H1 (cell line): ENCODE results near the gene TXNDC2. TPM values are rescaled to one million over a fixed set of nuclear protein-coding genes. Genes with fewer than 3 reads are reported as not detected.

Experiments
- CTCF ChIA-PET: fragments of 300-600 bp; sonication (Branson Sonifier 250); formaldehyde crosslinking; loops from one replicate; lab custom pipeline; 2021; ENCODE audit not compliant: partially characterized antibody; lab: Charles Lee
- POLR2A ChIA-PET: fragments of 300-600 bp; sonication (Branson Sonifier 250); formaldehyde crosslinking; loops from one replicate; lab custom pipeline; 2021; ENCODE audit warnings: inconsistent platforms; ENCODE audit not compliant: partially characterized antibody; lab: Charles Lee
- DNase-seq, 2 experiments: peaks; one replicate each; pipeline versions ENCODE4 v3.0.0 to v3.0.0-alpha.2; 2010 to 2022; ENCODE audit warnings: low spot score in 2 of 2, low read depth in 1 of 2, mixed read lengths in 1 of 2
- FAIRE-seq: peaks from 2 replicates; lab custom pipeline; 2011; peaks lifted over from hg19 to GRCh38; lab: Jason Lieb, UNC
- H2AFZ ChIP-seq: 2 replicates; pipeline ENCODE4 v1.8.1; 2012; ENCODE audit warnings: low read length, inconsistent platforms
- H2AK5ac ChIP-seq: 2 replicates; pipeline ENCODE4 v1.6.1; 2013; ENCODE audit warnings: low read depth, low read length
- H2BK120ac ChIP-seq: replicated peaks from 2 replicates; pipeline ENCODE3; 2013; ENCODE audit warnings: low read depth, low read length, inconsistent platforms
- H2BK12ac ChIP-seq: 2 replicates; pipeline ENCODE4 v1.6.1; 2013; ENCODE audit warnings: low read depth, low read length
- H2BK15ac ChIP-seq: 2 replicates; pipeline ENCODE4 v1.6.1; 2013; ENCODE audit warnings: low read length
- H2BK20ac ChIP-seq: 2 replicates; pipeline ENCODE4 v1.6.1; 2013; ENCODE audit warnings: low read length
- H2BK5ac ChIP-seq: 2 replicates; pipeline ENCODE4 v1.6.1; 2013; ENCODE audit warnings: low read depth, low read length
- H3K14ac ChIP-seq: 2 replicates; pipeline ENCODE4 v1.6.1; 2013; ENCODE audit warnings: inconsistent platforms; ENCODE audit not compliant: insufficient read length
- H3K18ac ChIP-seq: 2 replicates; pipeline ENCODE4 v1.6.1; 2013; ENCODE audit warnings: low read length; ENCODE audit errors: extremely low read depth
- H3K23ac ChIP-seq: 2 replicates; pipeline ENCODE4 v1.6.1; 2013; ENCODE audit warnings: inconsistent platforms; ENCODE audit not compliant: insufficient read length
- H3K23me2 ChIP-seq: 2 replicates; pipeline ENCODE4 v1.6.1; 2013; ENCODE audit warnings: low read depth, low read length
- H3K27ac ChIP-seq: 2 replicates; pipeline ENCODE4 v1.6.1; 2011; ENCODE audit warnings: low read depth, low read length, inconsistent platforms
- H3K27me3 ChIP-seq, 4 experiments: replicated peaks in 1 of 4; 1 replicate in 1 of 4; 2 replicates in 3 of 4; pipeline versions ENCODE4 v1.6.1 to v1.8.1; 2011 to 2013; ENCODE audit warnings: low read length in 3 of 4, mild to moderate bottlenecking in 3 of 4, inconsistent platforms in 2 of 4, mixed read lengths in 2 of 4, moderate library complexity in 1 of 4; ENCODE audit not compliant: control insufficient read depth in 3 of 4, insufficient read depth in 3 of 4; ENCODE audit errors: extremely low read depth in 1 of 4
- H3K36me3 ChIP-seq, 4 experiments: 2 replicates each; pipeline versions ENCODE4 v1.6.1 to v1.8.1; 2011 to 2013; ENCODE audit warnings: mild to moderate bottlenecking in 4 of 4, low read length in 3 of 4, moderate library complexity in 2 of 4, control low read depth in 1 of 4, inconsistent platforms in 1 of 4; ENCODE audit not compliant: insufficient read depth in 4 of 4, control insufficient read depth in 2 of 4
- H3K4ac ChIP-seq: replicated peaks from 2 replicates; pipeline ENCODE3; 2013; ENCODE audit warnings: low read length, low read depth, mixed read lengths, inconsistent platforms; ENCODE audit not compliant: insufficient read length
- H3K4me1 ChIP-seq, 4 experiments: replicated peaks in 1 of 4; 1 replicate in 1 of 4; 2 replicates in 3 of 4; pipeline versions ENCODE4 v1.6.1 to v1.8.1; 2011 to 2013; ENCODE audit warnings: low read length in 3 of 4, inconsistent platforms in 2 of 4, mixed read lengths in 1 of 4; ENCODE audit not compliant: insufficient read depth in 4 of 4, control insufficient read depth in 3 of 4
- H3K4me2 ChIP-seq, 2 experiments: 2 replicates each; pipeline versions ENCODE4 v1.6.1 to v1.8.1; 2011 to 2013; ENCODE audit warnings: low read depth in 2 of 2, low read length in 2 of 2, control low read depth in 1 of 2, inconsistent platforms in 1 of 2, mild to moderate bottlenecking in 1 of 2; ENCODE audit not compliant: insufficient read depth in 1 of 2
- H3K4me3 ChIP-seq, 4 experiments: fragments of 200-600, 300-600 bp in 1 of 4; sonication (generic), shearing (Covaris generic), sonication (Bioruptor Twin) in 1 of 4; 2 replicates each; pipeline versions ENCODE4 v1.5.1 to v1.8.1; 2011 to 2016; ENCODE audit warnings: low read length in 4 of 4, low read depth in 3 of 4, control low read depth in 2 of 4, inconsistent platforms in 2 of 4, mild to moderate bottlenecking in 2 of 4, mixed read lengths in 1 of 4, moderate library complexity in 1 of 4; ENCODE audit not compliant: insufficient read depth in 2 of 4; ENCODE audit errors: extremely low read depth in 1 of 4
- H3K56ac ChIP-seq: replicated peaks from 2 replicates; pipeline ENCODE3; 2013; ENCODE audit warnings: low read depth, mild to moderate bottlenecking, mixed read lengths, low read length, inconsistent platforms; ENCODE audit not compliant: insufficient read length
- H3K79me1 ChIP-seq: 2 replicates; pipeline ENCODE4 v1.6.1; 2013; ENCODE audit warnings: low read depth, low read length, control low read depth
- H3K79me2 ChIP-seq, 2 experiments: 2 replicates each; pipeline versions ENCODE4 v1.6.1 to v1.8.1; 2012 to 2013; ENCODE audit warnings: low read length in 2 of 2, mild to moderate bottlenecking in 2 of 2, inconsistent platforms in 1 of 2; ENCODE audit not compliant: insufficient read depth in 2 of 2, control insufficient read depth in 1 of 2
- H3K9ac ChIP-seq, 4 experiments: replicated peaks in 1 of 4; 1 replicate in 1 of 4; 2 replicates in 3 of 4; pipeline versions ENCODE4 v1.6.1 to v1.8.1; 2011 to 2013; ENCODE audit warnings: low read depth in 3 of 4, low read length in 3 of 4, control low read depth in 2 of 4, mild to moderate bottlenecking in 2 of 4, moderate library complexity in 2 of 4, inconsistent platforms in 1 of 4; ENCODE audit errors: extremely low read depth in 1 of 4
- H3K9me3 ChIP-seq, 2 experiments: 2 replicates each; pipeline versions ENCODE4 v1.6.1 to v1.8.1; 2012 to 2013; ENCODE audit warnings: mild to moderate bottlenecking in 2 of 2, moderate library complexity in 2 of 2, control low read depth in 1 of 2, inconsistent platforms in 1 of 2, low read depth in 1 of 2, low read length in 1 of 2, mixed read lengths in 1 of 2; ENCODE audit not compliant: insufficient read depth in 2 of 2
- H4K20me1 ChIP-seq, 2 experiments: replicated peaks in 1 of 2; 2 replicates each; pipeline versions ENCODE3 to v1.8.1; 2011 to 2013; ENCODE audit warnings: inconsistent platforms in 2 of 2, low read length in 2 of 2, mild to moderate bottlenecking in 1 of 2; ENCODE audit not compliant: insufficient read depth in 2 of 2, control insufficient read depth in 1 of 2
- H4K5ac ChIP-seq: 2 replicates; pipeline ENCODE4 v1.6.1; 2013; ENCODE audit warnings: low read length, low read depth, mixed read lengths, inconsistent platforms; ENCODE audit not compliant: insufficient read length
- H4K8ac ChIP-seq: 2 replicates; pipeline ENCODE4 v1.8.0; 2013; ENCODE audit warnings: mild to moderate bottlenecking, moderate library complexity, low read length, inconsistent platforms; ENCODE audit not compliant: insufficient read depth; ENCODE audit errors: extremely low read depth
- H4K91ac ChIP-seq: replicated peaks from 2 replicates; pipeline ENCODE3; 2013; ENCODE audit warnings: low read length, mixed read lengths, inconsistent platforms; ENCODE audit not compliant: insufficient read length
- BCL11A ChIP-seq, 2 experiments: IDR thresholded peaks; one replicate each; pipeline ENCODE4 v1.6.1; 2011; ENCODE audit warnings: low read depth in 2 of 2, low read length in 2 of 2, mild to moderate bottlenecking in 2 of 2
- BRCA1 ChIP-seq: IDR thresholded peaks from 2 replicates; pipeline ENCODE4 v1.6.1; 2012; ENCODE audit warnings: low read depth, low read length, improper control_type of control experiment
- EP300 ChIP-seq, 2 experiments: IDR thresholded peaks; 1 replicate in 1 of 2; 2 replicates in 1 of 2; pipeline ENCODE4 v1.6.1; 2011 to 2012; ENCODE audit warnings: low read depth in 2 of 2, low read length in 2 of 2, mild to moderate bottlenecking in 2 of 2, borderline replicate concordance in 1 of 2, inconsistent platforms in 1 of 2, moderate library complexity in 1 of 2
- WGBS, 2 experiments: shearing (Covaris generic) in 1 of 2; methylation state at CpG; one replicate each; pipeline versions ENCODE4 v1.1.6 to v1.1.7; 2013 to 2015; ENCODE audit warnings: low lambda C conversion rate in 2 of 2, mixed read lengths in 2 of 2, inconsistent platforms in 1 of 2, low coverage in 1 of 2, missing lambda C conversion rate in 1 of 2; ENCODE audit not compliant: insufficient replicate concordance in 2 of 2, insufficient coverage in 1 of 2, insufficient read length in 1 of 2; ENCODE audit errors: extremely low coverage in 1 of 2, missing lambda C conversion rate in 1 of 2; 5-methylcytosine and 5-hydroxymethylcytosine counted together
- polyA plus RNA-seq, 7 experiments: library from polyadenylated mRNA; depleted of rRNA in 3 of 7; stranded (reverse) in 5 of 7; unstranded in 2 of 7; fragments of >200 nt in 5 of 7; fragments of 200-250 nt in 2 of 7; gene quantifications; 1 replicate in 5 of 7; 2 replicates in 1 of 7; 4 replicates in 1 of 7; pipeline versions ENCODE4 v1.2.1 to v1.2.3, GENCODE V29; 2011 to 2013; ENCODE audit warnings: missing spikeins in 2 of 7, mixed read lengths in 2 of 7
- total RNA-seq: library from RNA; stranded (reverse); fragmentation: NEBNext Ultra II Directional; extraction: Animal tissue kit (Norgen Biotek cat#: 25700); gene quantifications from 2 replicates; pipeline ENCODE4 v1.2.1, GENCODE V29; 2021

The TXNDC2 gene
- total and polyA plus RNA-seq, 2 of the 8 experiments (the other 6 are each of a cell fraction or from before 2014, with no cell fraction given) = 0.09 TPM; not detected in 1

GRCh38 chr18:9876867-9877654, 8.7 kb upstream of the TXNDC2 start:
- ChIA-PET CTCF (interaction anchor here (2.3 kb wide), 1 partner anchor 9 kb away, joined by 4 read pairs; the partner anchor contains the start of gene TXNDC2), POLR2A (no interaction called here)
- H4K5ac ChIP-seq = no peak overlapping the region
- no peaks in the 10 kb centered on the region for H3K27me3 ChIP-seq
- DNase-seq = no peak
- H3K36me3 ChIP-seq = no peaks in the 10 kb centered on the region
- FAIRE-seq = no peak
- H3K79me2 ChIP-seq = no peaks in the 10 kb centered on the region
- no peak overlapping the region for H4K8ac ChIP-seq
- peak overlapping the region; percentile 61; the same call in 1 of the 2 replicates for H2AFZ ChIP-seq
- H2AK5ac ChIP-seq = no peak overlapping the region
- H3K56ac ChIP-seq = no peak overlapping the region
- H3K23ac ChIP-seq = no peak overlapping the region
- H2BK12ac ChIP-seq = no peak overlapping the region
- no peak overlapping the region for H2BK5ac ChIP-seq
- no peak overlapping the region for H3K9ac ChIP-seq
- H2BK20ac ChIP-seq = no peak overlapping the region
- no peaks in the 10 kb centered on the region for H3K23me2 ChIP-seq
- H3K4me1 ChIP-seq = no peaks in the 10 kb centered on the region
- H3K4me2 ChIP-seq = no peak overlapping the region
- no peak overlapping the region for H3K14ac ChIP-seq
- no peak overlapping the region for H4K91ac ChIP-seq
- no peak overlapping the region for H2BK120ac ChIP-seq
- no peak overlapping the region for H2BK15ac ChIP-seq
- no peak overlapping the region for H3K4me3 ChIP-seq
- H3K4ac ChIP-seq = no peak overlapping the region
- H3K79me1 ChIP-seq = no peaks in the 10 kb centered on the region
- WGBS, 2 experiments = 77% methylated on average over 9 of the region's 9 CpGs; no CpG with 5 or more reads in 1 of the 2 experiments
- H4K20me1 ChIP-seq = no peaks in the 10 kb centered on the region
- no peak overlapping the region for H3K27ac ChIP-seq
- no peaks in the 10 kb centered on the region for H3K9me3 ChIP-seq
- no peak overlapping the region for H3K18ac ChIP-seq
- TF ChIP-seq EP300 (IDR thresholded peaks at IDR 0.05; ENCODE audit: borderline replicate concordance in 1 of 2, low read depth in 2 of 2, low read length in 2 of 2) = no peak
- TF ChIP-seq BCL11A (IDR thresholded peaks at IDR 0.05; ENCODE audit: low read depth in 2 of 2, low read length in 2 of 2) = no peak
- TF ChIP-seq BRCA1 = no peak
